Keratinocyte (primary cell): Measurements from ENCODE around the gene GPRC5B. TPM values are rescaled to one million over a fixed set of nuclear protein-coding genes. Genes with fewer than 3 reads are reported as not detected.

Experiments used
- DNase-seq: peaks from one replicate; pipeline ENCODE4 v3.0.0-alpha.2; 2011; ENCODE audit warnings: low read depth, missing footprints, low spot score
- FAIRE-seq: peaks from 2 replicates; lab custom pipeline; 2011; peaks lifted over from hg19 to GRCh38; lab: Jason Lieb, UNC
- H2AFZ ChIP-seq: 2 replicates; pipeline ENCODE4 v1.6.0; 2012; ENCODE audit warnings: low read length, control low read depth, inconsistent platforms; ENCODE audit not compliant: control insufficient read depth
- H3K27ac ChIP-seq: 2 replicates; pipeline ENCODE4 v1.5.1; 2011; ENCODE audit warnings: low read length; ENCODE audit not compliant: control insufficient read depth, insufficient read depth
- H3K27me3 ChIP-seq: 3 replicates; pipeline ENCODE4 v1.6.0; 2011; ENCODE audit warnings: low read length; ENCODE audit not compliant: control insufficient read depth, insufficient read depth; ENCODE audit errors: extremely low read depth
- H3K36me3 ChIP-seq, 2 experiments: 2 replicates in 1 of 2; 3 replicates in 1 of 2; pipeline ENCODE4 v1.5.1; 2011; ENCODE audit warnings: low read length in 2 of 2, mild to moderate bottlenecking in 1 of 2; ENCODE audit not compliant: control insufficient read depth in 2 of 2, insufficient read depth in 2 of 2; ENCODE audit errors: extremely low read depth in 1 of 2
- H3K4me1 ChIP-seq: 3 replicates; pipeline ENCODE4 v1.5.1; 2011; ENCODE audit warnings: low read length; ENCODE audit not compliant: control insufficient read depth, insufficient read depth; ENCODE audit errors: extremely low read depth
- H3K4me2 ChIP-seq: 3 replicates; pipeline ENCODE4 v1.6.0; 2011; ENCODE audit warnings: low read depth, low read length; ENCODE audit not compliant: control insufficient read depth, insufficient read depth; ENCODE audit errors: extremely low read depth
- H3K4me3 ChIP-seq, 3 experiments: fragments of 200-600 bp in 1 of 3; sonication (generic) in 1 of 3; 2 replicates in 2 of 3; 3 replicates in 1 of 3; pipeline ENCODE4 v1.5.1; 2011 to 2016; ENCODE audit warnings: low read length in 3 of 3, mild to moderate bottlenecking in 3 of 3, control low read depth in 2 of 3, inconsistent platforms in 1 of 3, low read depth in 1 of 3, mixed read lengths in 1 of 3, mixed run types in 1 of 3, moderate library complexity in 1 of 3; ENCODE audit not compliant: control insufficient read depth in 2 of 3, insufficient read depth in 2 of 3; ENCODE audit errors: extremely low read depth in 1 of 3
- H3K79me2 ChIP-seq: 2 replicates; pipeline ENCODE4 v1.6.0; 2012; ENCODE audit warnings: low read length; ENCODE audit not compliant: control insufficient read depth, insufficient read depth
- H3K9ac ChIP-seq: 3 replicates; pipeline ENCODE4 v1.6.0; 2011; ENCODE audit warnings: low read length; ENCODE audit not compliant: control insufficient read depth, insufficient read depth; ENCODE audit errors: extremely low read depth
- H3K9me1 ChIP-seq: 3 replicates; pipeline ENCODE4 v1.6.0; 2011; ENCODE audit warnings: low read length; ENCODE audit not compliant: control insufficient read depth, insufficient read depth; ENCODE audit errors: extremely low read depth
- H3K9me3 ChIP-seq: 2 replicates; pipeline ENCODE4 v1.5.1; 2012; ENCODE audit warnings: low read depth, low read length; ENCODE audit not compliant: control insufficient read depth
- H4K20me1 ChIP-seq: 3 replicates; pipeline ENCODE4 v1.6.0; 2011; ENCODE audit warnings: low read length; ENCODE audit not compliant: control insufficient read depth, insufficient read depth; ENCODE audit errors: extremely low read depth
- CTCF ChIP-seq, 3 experiments: IDR thresholded peaks in 1 of 3; conservative IDR thresholded peaks in 1 of 3; optimal IDR thresholded peaks in 1 of 3; 2 replicates in 2 of 3; 3 replicates in 1 of 3; pipeline versions ENCODE3 to v1.5.1; 2011; ENCODE audit warnings: low read length in 3 of 3, mild to moderate bottlenecking in 3 of 3, moderate library complexity in 2 of 3, control low read depth in 1 of 3, inconsistent platforms in 1 of 3; ENCODE audit not compliant: insufficient read depth in 2 of 3; ENCODE audit errors: extremely low read depth in 1 of 3
- EZH2 ChIP-seq: IDR thresholded peaks from one replicate; pipeline ENCODE4 v1.6.1; 2012; ENCODE audit warnings: inconsistent platforms, mild to moderate bottlenecking, low read length, moderate library complexity
- dilution Hi-C: fragments of 300-500 bp; cut with MboI; formaldehyde crosslinking; loops from one replicate; pipeline ENCODE4 v1.7.0; 2020; ENCODE audit warnings: low sequenced_read_pairs; ENCODE audit not compliant: extremely low pct_ligation_motif_present
- polyA plus RNA-seq, 5 experiments: library from polyadenylated mRNA; depleted of rRNA in 3 of 5; stranded (reverse) in 3 of 5; stranded (forward) in 1 of 5; unstranded in 1 of 5; fragments of >200 nt; gene quantifications; 1 replicate in 1 of 5; 2 replicates in 3 of 5; 3 replicates in 1 of 5; pipeline versions ENCODE4 v1.2.1 to v1.2.3, GENCODE V29; 2011 to 2012; ENCODE audit warnings: missing spikeins in 2 of 5, low read depth in 1 of 5, low replicate concordance in 1 of 5

Gene GPRC5B
- polyA plus RNA-seq, 1 donor (not counting 4 experiments of a cell fraction or from before 2014, with no cell fraction given), result 0.03 TPM

- no peaks in the 10 kb centered on the region for H3K79me2 ChIP-seq
- H3K4me3 ChIP-seq, result no peak overlapping the region
- H3K9me3 ChIP-seq, result no peaks in the 10 kb centered on the region
- no peaks in the 10 kb centered on the region for H4K20me1 ChIP-seq
- FAIRE-seq (no peak), DNase-seq (no peak)
- H3K36me3 ChIP-seq, result no peaks in the 10 kb centered on the region
- dilution Hi-C loops, result no loop called here
- no peak overlapping the region for H2AFZ ChIP-seq
- no peak overlapping the region for H3K27ac ChIP-seq
- no peak for TF ChIP-seq CTCF (optimal IDR thresholded peaks at IDR 0.05 in 1 of 3, IDR thresholded peaks at IDR 0.05 in 1 of 3, conservative IDR thresholded peaks at IDR 0.05 in 1 of 3; ENCODE audit: extremely low read depth in 1 of 3, insufficient read depth in 2 of 3, low read length in 3 of 3)
- no peak for TF ChIP-seq EZH2
- H3K4me1 ChIP-seq, result peaks cover 8% of the 10 kb centered on the region
- H3K4me2 ChIP-seq, result no peak overlapping the region
- H3K27me3 ChIP-seq, result no peaks in the 10 kb centered on the region
- H3K9ac ChIP-seq, result no peak overlapping the region
- H3K9me1 ChIP-seq, result no peaks in the 10 kb centered on the region
These were observed 9.6 kb downstream of the GPRC5B start for GRCh38 chr16:19874851-19875546.

GRCh38 chr16:19874026-19874425, 10.6 kb downstream of the GPRC5B start:
- Histone ChIP-seq H3K4me2 (no peak overlapping the region), H4K20me1 (no peaks in the 10 kb centered on the region), H3K79me2 (no peaks in the 10 kb centered on the region), H3K9me3 (no peaks in the 10 kb centered on the region), H3K4me1 (peaks cover 5% of the 10 kb centered on the region), H3K27me3 (no peaks in the 10 kb centered on the region), H3K36me3 (no peaks in the 10 kb centered on the region), H2AFZ (no peak overlapping the region), H3K9me1 (no peaks in the 10 kb centered on the region), H3K4me3 (no peak overlapping the region), H3K9ac (no peak overlapping the region), H3K27ac (no peak overlapping the region)
- TF ChIP-seq CTCF (optimal IDR thresholded peaks at IDR 0.05 in 1 of 3, IDR thresholded peaks at IDR 0.05 in 1 of 3, conservative IDR thresholded peaks at IDR 0.05 in 1 of 3; ENCODE audit: extremely low read depth in 1 of 3, insufficient read depth in 2 of 3, low read length in 3 of 3) (no peak), EZH2 (no peak)
- dilution Hi-C loops, result no loop called here
- no peak for DNase-seq
- no peak for FAIRE-seq
